Stimulated activated CD8-positive, alpha-beta memory T cell treated with anti-CD3 and anti-CD28 coated beads, Interleukin-15, amount 100 ng/mL, for 48 hours (primary cell): ENCODE data around the gene WDR1.

ENCODE experiments used
- DNase-seq, 2 donors: peaks; one replicate each; pipeline ENCODE4 v3.0.0-alpha.2; 2020; ENCODE audit warnings: low read depth in 2 of 2

Gene WDR1

DNA sequence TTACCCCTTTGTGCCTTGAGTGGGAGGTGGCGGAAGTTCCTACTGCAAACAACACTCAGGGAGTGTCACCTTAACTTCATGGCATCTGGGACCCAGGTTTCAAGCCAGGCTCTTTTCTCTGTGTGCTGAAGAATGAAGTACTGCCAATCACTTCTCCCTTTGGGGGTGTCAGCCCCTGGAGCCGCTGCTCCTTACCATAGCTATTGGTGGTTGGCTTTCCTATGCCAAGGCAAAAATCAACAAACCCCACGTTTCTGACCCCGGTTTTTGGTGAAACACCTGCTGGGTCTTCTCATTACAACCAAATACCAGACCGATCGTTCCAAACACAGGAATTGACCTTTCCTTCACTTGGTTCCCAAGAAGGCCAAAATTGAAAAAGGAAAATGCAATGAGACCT, 75.6 kb downstream of the WDR1 start:
- DNase-seq: no peak

GRCh38 chr4:10040049-10040892, 76.3 kb downstream of the WDR1 start:
- no peak for DNase-seq

DNA sequence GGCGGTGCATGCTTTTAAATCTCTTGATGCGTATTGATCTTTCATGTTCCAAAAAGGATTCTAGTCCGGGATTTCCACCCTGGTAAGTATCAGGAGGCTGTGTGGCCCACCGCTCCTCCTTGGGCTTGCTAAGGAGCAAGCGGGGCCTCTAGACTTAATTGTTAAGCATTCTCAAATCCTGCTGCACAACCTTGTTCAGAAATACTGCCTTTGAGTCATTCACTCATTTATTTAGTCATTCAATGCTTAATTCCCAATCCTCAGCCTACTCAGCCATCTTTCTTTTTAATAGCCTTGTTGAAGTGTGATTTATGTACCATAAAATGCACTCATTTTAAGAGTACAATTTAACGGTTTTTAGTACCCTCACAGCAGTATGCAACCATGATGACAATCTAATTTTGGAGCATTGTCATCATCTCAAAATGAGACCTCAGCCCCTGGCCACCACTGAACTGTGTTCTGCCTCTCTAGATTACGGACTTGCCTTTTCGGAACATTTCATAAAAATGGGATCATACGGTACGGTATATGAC, 79.7 kb downstream of the WDR1 start:
- no peak for DNase-seq

GRCh38 chr4:10035130-10035529, 81.5 kb downstream of the WDR1 start:
- DNase-seq: no peak

DNA sequence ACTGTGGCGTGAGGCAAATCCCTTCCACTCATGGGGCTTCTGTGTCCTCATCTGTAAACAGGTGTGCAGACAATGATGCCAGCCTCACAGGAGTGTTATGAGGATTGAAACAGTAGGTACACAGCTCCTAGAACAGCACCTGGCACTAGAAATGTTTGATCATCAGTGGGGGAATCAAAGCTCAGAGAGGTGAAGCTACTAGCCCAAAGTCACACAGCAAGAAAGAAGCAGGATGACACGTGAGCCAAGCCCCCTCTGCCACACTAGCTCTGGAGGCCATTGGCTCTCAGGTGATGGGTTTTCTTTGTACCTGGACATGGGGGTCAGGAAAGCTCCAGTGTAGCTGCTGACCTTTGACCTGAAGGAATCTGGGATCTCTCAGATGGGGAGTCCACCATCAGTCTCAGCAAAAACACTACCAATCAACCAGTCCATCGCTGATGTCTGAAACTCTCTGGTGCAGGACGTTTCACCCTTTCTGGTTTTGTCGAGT, 81.9 kb downstream of the WDR1 start:
- DNase-seq: no peak

DNA sequence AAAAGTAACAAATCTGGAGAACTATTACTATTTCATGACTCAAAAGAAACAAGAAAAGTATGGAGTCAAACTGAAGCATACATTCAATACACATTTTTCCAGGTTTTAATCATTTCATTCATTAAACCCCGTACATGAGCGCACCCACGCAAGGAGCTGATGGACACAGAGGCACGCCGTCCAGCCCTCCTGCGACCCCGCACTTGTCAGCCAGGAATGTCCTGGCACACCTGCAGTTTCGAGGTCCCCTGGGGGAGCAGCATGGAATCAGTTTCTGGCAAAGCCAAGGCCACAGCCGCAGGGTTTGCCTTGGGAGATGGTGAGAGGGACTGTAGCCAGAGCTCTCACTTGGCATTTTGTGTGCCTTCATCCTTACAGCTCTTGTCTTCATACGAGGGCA, 82.5 kb downstream of the WDR1 start:
- DNase-seq: no peak

- no peak for DNase-seq
Measured at GRCh38 chr4:10033191-10033881, 83.3 kb downstream of the WDR1 start.

- DNase-seq: no peak
Measured at GRCh38 chr4:10032625-10033024, 84.0 kb downstream of the WDR1 start.

- no peak for DNase-seq
Measured at GRCh38 chr4:10031668-10032590, 84.7 kb downstream of the WDR1 start.

GRCh38 chr4:10030972-10031667, 85.5 kb downstream of the WDR1 start:
- DNase-seq: no peak

- no peak for DNase-seq
Measured at GRCh38 chr4:10029403-10029802, 87.2 kb downstream of the WDR1 start.

DNA sequence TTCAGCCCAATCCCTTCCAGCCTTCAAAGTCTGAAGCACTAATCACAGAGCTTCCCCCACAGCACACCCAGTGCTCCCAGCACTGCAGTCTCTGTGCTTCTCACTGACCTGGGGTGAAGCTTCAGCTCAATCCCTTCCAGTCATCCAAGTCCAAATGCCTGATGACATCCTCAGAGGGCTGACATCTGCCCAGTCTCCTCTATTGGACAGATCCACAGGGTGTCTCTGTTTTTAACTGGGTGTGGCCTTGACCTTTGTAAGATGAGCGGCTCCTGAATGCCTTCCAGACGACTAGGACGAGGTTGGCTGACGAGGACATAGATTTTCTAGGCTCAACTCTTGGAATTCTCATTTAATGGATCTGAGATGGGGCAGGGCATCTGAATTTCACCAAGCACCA, 87.7 kb downstream of the WDR1 start:
- no peak for DNase-seq

- no peak for DNase-seq
Measured at GRCh38 chr4:10026485-10026884, 90.1 kb downstream of the WDR1 start.

DNA sequence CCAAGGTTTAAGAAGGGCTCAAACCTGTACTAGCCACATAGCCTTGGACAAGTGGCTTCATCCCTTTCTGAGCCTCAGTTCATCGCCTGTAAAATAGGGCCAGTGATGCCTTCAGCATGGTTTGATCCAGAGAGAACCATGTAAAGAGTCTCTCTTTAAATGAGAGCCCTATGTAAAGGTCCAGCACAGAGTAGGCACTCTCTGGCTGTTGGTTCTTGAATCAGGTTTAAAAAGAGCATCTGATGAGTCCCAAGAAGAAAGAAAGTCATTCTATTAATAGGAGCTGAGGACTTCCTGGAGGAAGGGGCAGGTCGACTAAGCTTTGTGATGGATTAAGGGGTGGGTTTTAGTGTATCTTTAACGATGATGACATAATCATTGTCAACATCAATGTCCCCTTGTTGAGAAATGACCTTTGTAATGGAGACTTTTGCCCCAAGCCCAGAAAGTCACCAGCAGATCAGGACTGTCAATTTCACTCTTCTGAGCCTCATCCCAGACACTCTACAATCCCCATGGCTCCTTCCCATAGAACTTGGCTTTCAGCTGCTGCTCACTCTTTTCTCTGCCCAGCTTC, 91.3 kb downstream of the WDR1 start:
- DNase-seq: no peak
